Fibroblast of the aortic adventitia (primary cell): ENCODE measurements around the gene CDC42BPB. TPM values are rescaled to one million over a fixed set of nuclear protein-coding genes. Genes with fewer than 3 reads are reported as not detected.

Experiments used
- DNase-seq: peaks from one replicate; pipeline ENCODE4 v3.0.0-alpha.2; 2010; ENCODE audit warnings: low read depth
- H3K4me3 ChIP-seq: 2 replicates; pipeline ENCODE4 v1.5.1; 2011; ENCODE audit warnings: low read depth, mild to moderate bottlenecking, control low read depth, low read length, moderate library complexity
- total RNA-seq: library from RNA; depleted of rRNA; stranded (reverse); fragments of >200 nt; gene quantifications from 2 replicates; pipeline ENCODE4 v1.2.3, GENCODE V29; 2012; ENCODE audit warnings: low replicate concordance
- TF ChIP-seq, protein P1 (sequence below): IDR thresholded peaks from 2 replicates; pipeline ENCODE4 v1.5.1; 2011; ENCODE audit warnings: mild to moderate bottlenecking, low read length, control low read depth, inconsistent platforms; ENCODE audit not compliant: insufficient read depth

Gene CDC42BPB
- total RNA-seq, 1 donor: 78.4 TPM

GRCh38 chr14:102908766-102909455 lies 148.4 kb downstream of the CDC42BPB start:
- no peak for DNase-seq
- TF ChIP-seq, protein P1, sequence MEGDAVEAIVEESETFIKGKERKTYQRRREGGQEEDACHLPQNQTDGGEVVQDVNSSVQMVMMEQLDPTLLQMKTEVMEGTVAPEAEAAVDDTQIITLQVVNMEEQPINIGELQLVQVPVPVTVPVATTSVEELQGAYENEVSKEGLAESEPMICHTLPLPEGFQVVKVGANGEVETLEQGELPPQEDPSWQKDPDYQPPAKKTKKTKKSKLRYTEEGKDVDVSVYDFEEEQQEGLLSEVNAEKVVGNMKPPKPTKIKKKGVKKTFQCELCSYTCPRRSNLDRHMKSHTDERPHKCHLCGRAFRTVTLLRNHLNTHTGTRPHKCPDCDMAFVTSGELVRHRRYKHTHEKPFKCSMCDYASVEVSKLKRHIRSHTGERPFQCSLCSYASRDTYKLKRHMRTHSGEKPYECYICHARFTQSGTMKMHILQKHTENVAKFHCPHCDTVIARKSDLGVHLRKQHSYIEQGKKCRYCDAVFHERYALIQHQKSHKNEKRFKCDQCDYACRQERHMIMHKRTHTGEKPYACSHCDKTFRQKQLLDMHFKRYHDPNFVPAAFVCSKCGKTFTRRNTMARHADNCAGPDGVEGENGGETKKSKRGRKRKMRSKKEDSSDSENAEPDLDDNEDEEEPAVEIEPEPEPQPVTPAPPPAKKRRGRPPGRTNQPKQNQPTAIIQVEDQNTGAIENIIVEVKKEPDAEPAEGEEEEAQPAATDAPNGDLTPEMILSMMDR: no peak
- no peak overlapping the region for H3K4me3 ChIP-seq

DNA sequence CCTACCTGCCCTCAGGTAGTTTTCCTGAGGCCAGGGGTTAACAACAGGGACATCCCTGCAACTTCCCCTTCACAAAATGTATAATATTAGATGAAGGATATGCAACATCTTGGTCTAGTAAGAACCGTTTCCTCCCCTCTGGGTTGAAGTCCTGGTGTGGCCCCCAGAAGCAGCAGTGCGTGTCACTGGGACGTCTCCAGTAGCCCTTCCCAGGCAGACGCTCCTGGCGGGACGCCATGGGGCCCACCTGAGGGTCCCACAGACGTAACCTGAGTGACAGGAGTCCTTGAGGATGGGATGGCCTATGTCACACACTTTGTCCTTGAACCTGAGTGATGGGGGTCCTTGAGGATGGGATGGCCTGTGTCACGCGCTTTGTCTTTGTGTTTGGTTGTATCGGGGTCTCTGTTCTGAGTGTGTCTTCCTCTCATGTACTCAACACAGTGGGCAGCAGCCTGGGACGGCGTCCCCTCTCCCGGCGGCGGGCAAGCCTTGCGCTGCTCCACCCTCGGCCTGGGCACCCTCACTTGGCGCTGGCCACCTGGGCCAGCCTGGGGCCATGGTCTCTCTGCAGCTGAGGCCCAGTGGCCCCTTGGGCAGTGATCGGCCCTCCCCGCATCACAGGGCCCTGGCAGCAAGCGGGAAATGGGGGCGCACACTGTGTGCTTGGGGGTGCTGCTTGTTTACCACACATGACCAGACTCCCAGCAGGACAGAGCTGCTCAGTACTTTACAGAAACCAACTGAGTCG lies 149.2 kb downstream of the CDC42BPB start:
- DNase-seq: no peak
- TF ChIP-seq, protein P1: no peak
- H3K4me3 ChIP-seq: no peak overlapping the region

GRCh38 chr14:102907303-102907844 lies 150.0 kb downstream of the CDC42BPB start:
- no peak for DNase-seq
- H3K4me3 ChIP-seq: no peak overlapping the region
- TF ChIP-seq, protein P1: no peak

DNA sequence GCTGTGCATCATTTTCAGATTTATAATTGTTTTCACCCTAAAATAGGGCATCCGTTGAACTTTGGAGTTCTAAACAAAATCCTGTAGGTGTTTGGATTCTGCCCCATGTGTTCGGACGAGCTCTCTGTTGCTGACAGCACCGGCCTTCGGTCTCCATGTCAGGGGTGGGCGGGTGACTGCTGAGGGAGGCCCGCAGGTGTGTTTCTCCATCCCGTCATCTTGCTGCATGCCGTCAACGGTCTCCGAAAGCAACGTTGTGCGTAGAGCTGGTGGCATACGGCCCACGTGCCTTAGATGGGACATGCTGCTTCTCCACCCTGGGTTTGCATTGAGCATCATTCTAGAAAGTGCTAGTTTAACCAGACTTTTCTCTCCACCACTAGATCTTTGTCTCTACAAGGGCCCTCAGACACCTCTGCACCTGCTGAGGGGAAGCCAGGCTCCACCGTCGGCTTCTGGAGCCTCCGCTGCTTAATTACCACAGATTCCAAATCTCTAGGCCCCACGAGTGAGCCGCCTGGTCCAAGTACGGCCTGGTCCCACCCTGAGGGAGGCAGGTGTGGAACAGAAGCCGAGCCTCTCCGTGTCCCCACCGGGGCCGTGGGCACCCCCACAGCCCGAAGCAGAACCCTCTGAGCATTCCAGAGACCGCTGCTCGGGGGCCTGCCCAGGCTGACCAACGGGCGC lies 150.6 kb downstream of the CDC42BPB start:
- DNase-seq: no peak
- TF ChIP-seq, protein P1: no peak
- H3K4me3 ChIP-seq: no peak overlapping the region

DNA sequence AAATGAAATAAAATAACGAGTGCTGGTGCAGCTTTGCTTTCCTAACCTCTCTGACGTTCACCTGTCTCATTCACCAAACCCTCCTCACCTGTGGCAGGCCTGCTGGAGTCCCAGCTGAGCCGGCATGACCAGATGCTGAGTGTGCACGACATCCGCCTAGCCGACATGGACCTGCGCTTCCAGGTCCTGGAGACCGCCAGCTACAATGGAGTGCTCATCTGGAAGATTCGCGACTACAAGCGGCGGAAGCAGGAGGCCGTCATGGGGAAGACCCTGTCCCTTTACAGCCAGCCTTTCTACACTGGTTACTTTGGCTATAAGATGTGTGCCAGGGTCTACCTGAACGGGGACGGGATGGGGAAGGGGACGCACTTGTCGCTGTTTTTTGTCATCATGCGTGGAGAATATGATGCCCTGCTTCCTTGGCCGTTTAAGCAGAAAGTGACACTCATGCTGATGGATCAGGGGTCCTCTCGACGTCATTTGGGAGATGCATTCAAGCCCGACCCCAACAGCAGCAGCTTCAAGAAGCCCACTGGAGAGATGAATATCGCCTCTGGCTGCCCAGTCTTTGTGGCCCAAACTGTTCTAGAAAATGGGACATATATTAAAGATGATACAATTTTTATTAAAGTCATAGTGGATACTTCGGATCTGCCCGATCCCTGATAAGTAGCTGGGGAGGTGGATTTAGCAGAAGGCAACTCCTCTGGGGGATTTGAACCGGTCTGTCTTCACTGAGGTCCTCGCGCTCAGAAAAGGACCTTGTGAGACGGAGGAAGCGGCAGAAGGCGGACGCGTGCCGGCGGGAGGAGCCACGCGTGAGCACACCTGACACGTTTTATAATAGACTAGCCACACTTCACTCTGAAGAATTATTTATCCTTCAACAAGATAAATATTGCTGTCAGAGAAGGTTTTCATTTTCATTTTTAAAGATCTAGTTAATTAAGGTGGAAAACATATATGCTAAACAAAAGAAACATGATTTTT lies 151.9 kb downstream of the CDC42BPB start:
- DNase-seq: no peak
- TF ChIP-seq, protein P1: no peak
- H3K4me3 ChIP-seq: no peak overlapping the region

DNA sequence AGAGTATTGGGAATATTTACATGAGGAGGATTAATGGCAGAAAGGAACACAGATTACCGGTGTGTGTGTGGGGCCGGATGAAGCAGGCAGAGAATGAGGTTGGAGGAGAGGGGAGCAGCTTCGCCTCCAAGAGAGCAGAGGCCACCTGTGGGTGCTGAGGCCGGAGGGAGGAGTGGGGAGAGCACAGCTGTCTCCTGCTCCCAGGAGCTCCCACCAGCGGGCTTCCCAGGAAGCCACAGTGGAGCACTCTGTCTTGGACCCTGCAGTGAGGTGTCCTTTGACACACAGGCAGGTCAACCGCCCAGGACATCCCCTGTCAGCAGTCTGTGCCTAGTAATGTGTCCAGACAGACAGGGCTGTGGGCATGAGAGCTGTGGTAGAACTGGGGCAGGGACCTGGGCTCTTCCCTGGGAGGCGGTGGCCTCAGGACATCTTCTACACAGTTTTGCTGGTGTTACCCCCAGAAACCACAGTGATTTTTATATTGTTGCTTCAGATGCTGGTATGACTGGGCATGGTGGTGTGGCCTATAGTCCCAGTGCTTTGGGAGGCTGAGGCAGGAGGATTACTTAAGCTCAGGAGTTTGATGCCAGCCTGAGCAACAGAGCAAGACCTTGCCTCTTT lies 153.3 kb downstream of the CDC42BPB start:
- TF ChIP-seq, protein P1: no peak
- DNase-seq: no peak
- H3K4me3 ChIP-seq: no peak overlapping the region
